Astrocyte (in vitro differentiated cells and primary cell): ENCODE results near the gene SIDT2. TPM values are rescaled to one million over a fixed set of nuclear protein-coding genes. Genes with fewer than 3 reads are reported as not detected.

Experiments
- DNase-seq: peaks from one replicate; pipeline ENCODE4 v3.0.0-alpha.2; 2010; ENCODE audit warnings: low read depth
- FAIRE-seq: peaks from 2 replicates; lab custom pipeline; 2011; peaks lifted over from hg19 to GRCh38; lab: Jason Lieb, UNC
- H2AFZ ChIP-seq: 2 replicates; pipeline ENCODE4 v1.6.0; 2012; ENCODE audit warnings: low read depth, low read length, inconsistent platforms
- H3K27ac ChIP-seq: 2 replicates; pipeline ENCODE4 v1.5.1; 2011; ENCODE audit warnings: low read depth, low read length, inconsistent platforms
- H3K27me3 ChIP-seq: 2 replicates; pipeline ENCODE4 v1.6.0; 2011; ENCODE audit warnings: low read length, inconsistent platforms; ENCODE audit not compliant: insufficient read depth
- H3K36me3 ChIP-seq: 2 replicates; pipeline ENCODE4 v1.5.1; 2011; ENCODE audit warnings: low read length, inconsistent platforms; ENCODE audit not compliant: insufficient read depth
- H3K4me1 ChIP-seq: 2 replicates; pipeline ENCODE4 v1.5.1; 2011; ENCODE audit warnings: low read length, inconsistent platforms; ENCODE audit not compliant: insufficient read depth
- H3K4me2 ChIP-seq: 2 replicates; pipeline ENCODE4 v1.6.0; 2012; ENCODE audit warnings: low read length, inconsistent platforms
- H3K4me3 ChIP-seq: 2 replicates; pipeline ENCODE4 v1.5.1; 2011; ENCODE audit warnings: low read depth, mild to moderate bottlenecking, low read length, inconsistent platforms; ENCODE audit not compliant: insufficient read depth
- H3K79me2 ChIP-seq: 2 replicates; pipeline ENCODE4 v1.6.0; 2012; ENCODE audit warnings: mild to moderate bottlenecking, low read length, inconsistent platforms; ENCODE audit not compliant: insufficient read depth
- H3K9ac ChIP-seq: 2 replicates; pipeline ENCODE4 v1.6.0; 2012; ENCODE audit warnings: mild to moderate bottlenecking, low read length, inconsistent platforms
- H3K9me3 ChIP-seq: 2 replicates; pipeline ENCODE4 v1.5.1; 2012; ENCODE audit warnings: low read depth, mild to moderate bottlenecking, low read length, inconsistent platforms; ENCODE audit not compliant: insufficient read depth
- H4K20me1 ChIP-seq: 2 replicates; pipeline ENCODE4 v1.6.0; 2012; ENCODE audit warnings: low read length, inconsistent platforms; ENCODE audit not compliant: insufficient read depth
- H3K27ac Mint-ChIP-seq: one replicate; pipeline ENCODE4 v1.8.0; 2021; ENCODE audit warnings: mild to moderate bottlenecking, mixed read lengths; ENCODE audit not compliant: unreplicated experiment
- H3K27me3 Mint-ChIP-seq: one replicate; pipeline ENCODE4 v1.8.0; 2021; ENCODE audit warnings: low read depth, mixed read lengths; ENCODE audit not compliant: unreplicated experiment
- H3K36me3 Mint-ChIP-seq: one replicate; pipeline ENCODE4 v1.8.0; 2021; ENCODE audit warnings: low read depth, mixed read lengths; ENCODE audit not compliant: unreplicated experiment
- H3K4me1 Mint-ChIP-seq: one replicate; pipeline ENCODE4 v1.8.0; 2021; ENCODE audit warnings: low read depth, mixed read lengths; ENCODE audit not compliant: unreplicated experiment
- H3K4me3 Mint-ChIP-seq: one replicate; pipeline ENCODE4 v1.8.0; 2021; ENCODE audit warnings: mild to moderate bottlenecking, moderate library complexity, mixed read lengths; ENCODE audit not compliant: unreplicated experiment
- H3K9me3 Mint-ChIP-seq: one replicate; pipeline ENCODE4 v1.8.0; 2021; ENCODE audit warnings: mild to moderate bottlenecking, mixed read lengths; ENCODE audit not compliant: unreplicated experiment
- CTCF ChIP-seq: IDR thresholded peaks from 2 replicates; pipeline ENCODE4 v1.5.1; 2011; ENCODE audit warnings: low read depth, mild to moderate bottlenecking, inconsistent platforms, low read length, moderate library complexity; ENCODE audit not compliant: insufficient read depth
- EZH2 ChIP-seq: IDR thresholded peaks from 2 replicates; pipeline ENCODE4 v1.6.1; 2012; ENCODE audit warnings: mild to moderate bottlenecking, low read length, inconsistent platforms; ENCODE audit not compliant: insufficient read depth
- total RNA-seq: library from RNA; stranded (reverse); gene quantifications from 2 replicates; pipeline ENCODE4 v1.2.1, GENCODE V29; 2021

SIDT2 gene
- total RNA-seq, 1 donor from 2014 or later: 55.8 TPM

- FAIRE-seq (no peak), DNase-seq (no peak)
- H3K4me2 ChIP-seq: peak overlapping the region; percentile 2
- no peak overlapping the region for H3K4me3 Mint-ChIP-seq
- no peaks in the 10 kb centered on the region for H3K27me3 ChIP-seq
- H3K27ac Mint-ChIP-seq: no peak overlapping the region
- H3K9ac ChIP-seq: no peak overlapping the region
- no peaks in the 10 kb centered on the region for H3K27me3 Mint-ChIP-seq
- peaks cover 9% of the 10 kb centered on the region for H4K20me1 ChIP-seq
- H3K9me3 ChIP-seq: no peaks in the 10 kb centered on the region
- TF ChIP-seq CTCF (no peak), EZH2 (no peak)
- peaks cover 52% of the 10 kb centered on the region for H3K36me3 ChIP-seq
- peaks cover 27% of the 10 kb centered on the region for H3K36me3 Mint-ChIP-seq
- H3K27ac ChIP-seq: no peak overlapping the region
- H2AFZ ChIP-seq: no peak overlapping the region
- H3K9me3 Mint-ChIP-seq: peaks cover 1% of the 10 kb centered on the region
- H3K79me2 ChIP-seq: no peaks in the 10 kb centered on the region
- H3K4me1 ChIP-seq: peaks cover 28% of the 10 kb centered on the region
- peaks cover 17% of the 10 kb centered on the region for H3K4me1 Mint-ChIP-seq
- H3K4me3 ChIP-seq: no peak overlapping the region
These were observed 43.4 kb downstream of the SIDT2 start for GRCh38 chr11:117221775-117222517.

GRCh38 chr11:117222991-117223740 lies 44.6 kb downstream of the SIDT2 start:
- H2AFZ ChIP-seq: no peak overlapping the region
- no peaks in the 10 kb centered on the region for H3K79me2 ChIP-seq
- FAIRE-seq (no peak), DNase-seq (no peak)
- peaks cover 49% of the 10 kb centered on the region for H3K36me3 ChIP-seq
- no peak overlapping the region for H3K4me3 ChIP-seq
- Mint-ChIP-seq H3K27me3 (no peaks in the 10 kb centered on the region), H3K9me3 (peaks cover 1% of the 10 kb centered on the region), H3K4me3 (no peak overlapping the region), H3K36me3 (peaks cover 26% of the 10 kb centered on the region), H3K27ac (no peak overlapping the region), H3K4me1 (peaks cover 5% of the 10 kb centered on the region)
- no peak overlapping the region for H3K9ac ChIP-seq
- H3K27me3 ChIP-seq: no peaks in the 10 kb centered on the region
- peaks cover 17% of the 10 kb centered on the region for H3K4me1 ChIP-seq
- TF ChIP-seq EZH2: no peak
- TF ChIP-seq CTCF: no peak
- peaks cover 16% of the 10 kb centered on the region for H4K20me1 ChIP-seq
- no peak overlapping the region for H3K27ac ChIP-seq
- H3K9me3 ChIP-seq: no peaks in the 10 kb centered on the region
- no peak overlapping the region for H3K4me2 ChIP-seq
